HG03575 (cell line): Measurements from ENCODE around the gene TEKT3.

Experiments
- ATAC-seq: cut with Tn5 transposase; IDR thresholded peaks from one replicate; pipeline ENCODE4 v1.9.1; 2021; ENCODE audit not compliant: unreplicated experiment, insufficient number of reproducible peaks, low FRiP score; ENCODE audit errors: extremely low read depth

TEKT3 gene

DNA sequence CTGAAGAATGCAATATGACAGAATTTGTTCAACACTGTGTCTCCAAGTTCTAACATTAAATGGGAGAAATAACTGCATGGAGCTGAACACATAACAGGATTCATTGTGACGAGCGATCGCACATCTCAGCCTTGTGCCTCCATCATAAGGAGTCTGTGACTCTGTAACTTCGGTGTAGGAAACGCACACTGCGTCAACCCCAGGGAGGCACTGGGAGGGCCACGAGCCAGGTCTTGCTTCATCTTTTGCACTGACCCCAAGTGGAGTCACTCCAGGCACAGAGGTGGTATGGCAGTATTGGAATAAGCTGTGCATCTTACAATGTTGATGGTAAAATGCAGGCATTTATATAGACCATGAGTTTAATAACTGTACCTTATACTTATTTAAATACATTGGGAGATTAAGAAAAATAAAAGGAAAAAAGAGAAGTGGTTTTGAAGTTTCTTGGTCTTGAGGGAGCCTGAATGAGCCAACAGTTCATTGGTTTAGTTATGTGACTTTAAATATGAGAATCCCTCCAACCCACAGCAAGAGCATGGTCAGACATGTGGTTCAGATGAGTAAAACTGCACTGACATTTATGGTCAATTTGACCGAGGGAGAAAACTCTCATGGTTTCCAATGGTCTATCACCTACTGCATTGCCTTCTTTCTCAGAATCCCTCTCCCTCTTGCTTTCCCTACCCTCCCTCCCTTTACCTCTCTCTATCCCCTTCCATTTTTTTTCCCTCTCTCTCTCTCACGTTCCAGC lies 70.6 kb downstream of the TEKT3 start:
- no peak for ATAC-seq

DNA sequence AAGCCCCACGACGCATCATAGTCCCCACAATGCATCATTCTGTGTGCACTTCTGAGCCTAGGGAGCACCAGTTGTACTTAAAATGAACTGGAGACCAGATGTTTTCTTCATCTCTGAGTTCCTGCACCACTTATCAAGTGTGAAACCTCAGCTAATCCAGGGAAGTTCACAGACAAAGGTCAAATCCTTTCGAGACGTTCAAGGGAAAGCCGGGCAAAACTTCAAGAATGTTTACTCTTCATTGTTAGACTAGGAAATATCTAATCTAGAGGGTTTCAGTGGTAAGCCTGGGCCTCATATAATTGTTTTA lies 71.7 kb downstream of the TEKT3 start:
- ATAC-seq: no peak

DNA sequence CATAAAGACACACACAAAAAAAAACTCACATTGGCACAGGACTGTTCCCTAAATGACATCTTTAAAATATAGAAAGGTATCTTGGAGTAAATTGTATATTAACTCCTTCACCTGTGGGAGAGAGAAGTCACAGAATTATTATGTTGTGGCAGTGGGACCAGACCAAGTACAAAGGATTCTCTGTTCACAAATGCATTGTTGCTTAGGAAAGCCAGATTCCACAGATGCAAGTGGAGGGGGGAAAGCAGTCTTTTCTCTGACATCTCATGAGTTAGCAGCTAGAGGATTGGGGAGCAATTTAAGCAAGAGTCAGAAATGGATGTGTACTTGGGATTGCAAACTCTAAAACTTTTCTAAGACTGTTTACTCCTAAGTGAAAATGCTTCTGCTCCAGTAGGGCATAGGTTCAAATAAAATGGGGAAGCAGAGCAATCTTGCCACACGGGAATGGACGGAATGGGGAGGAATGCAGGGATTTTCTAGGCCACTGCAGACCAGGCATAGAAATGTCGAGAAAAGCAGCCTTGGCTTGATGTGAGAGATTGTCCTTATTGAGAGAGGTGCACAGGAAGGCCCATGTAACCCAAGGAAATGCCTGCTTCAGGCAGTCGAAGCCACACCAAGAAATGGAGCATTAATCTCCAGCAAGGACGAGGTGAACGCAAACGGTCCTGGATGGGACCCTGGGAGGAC lies 72.2 kb downstream of the TEKT3 start:
- no peak for ATAC-seq

DNA sequence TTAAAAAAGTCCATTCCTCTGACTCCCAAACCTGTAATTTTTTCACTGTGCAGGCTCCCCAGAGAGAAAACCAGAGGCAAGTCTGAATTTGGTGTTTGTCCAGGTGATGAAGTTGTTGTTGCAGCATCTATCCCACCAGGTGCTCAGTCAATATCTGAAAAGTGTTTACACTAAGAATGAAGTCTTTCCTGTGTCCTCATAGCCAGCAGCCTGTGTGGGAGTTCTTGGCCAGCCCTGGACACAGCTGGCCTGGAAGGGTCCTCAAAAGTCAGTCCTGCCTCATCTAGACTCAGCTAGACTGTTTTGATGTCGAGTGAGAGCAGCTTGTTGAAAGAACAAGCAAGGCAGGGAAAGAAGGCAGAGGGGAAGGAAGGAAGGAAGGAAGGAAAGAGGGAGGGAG lies 72.9 kb downstream of the TEKT3 start:
- ATAC-seq: no peak

DNA sequence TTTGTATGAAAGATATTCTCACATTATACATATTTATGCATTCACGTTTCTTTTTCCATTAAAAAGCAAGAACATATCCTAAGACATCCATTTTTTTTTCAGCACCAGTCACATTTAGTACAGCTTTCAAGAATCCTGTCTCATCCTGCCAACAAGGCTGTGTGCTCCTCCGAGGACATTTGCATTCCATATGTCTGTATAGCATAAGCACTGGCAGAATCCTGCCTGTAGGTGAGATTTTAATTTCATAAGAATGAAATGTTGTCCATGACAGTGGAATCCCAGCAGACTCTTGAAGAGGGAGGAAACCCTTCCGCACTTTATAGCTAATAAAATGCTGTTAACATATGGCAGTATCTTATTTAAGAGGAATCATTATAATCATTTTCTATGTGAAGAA lies 73.4 kb downstream of the TEKT3 start:
- ATAC-seq: no peak

DNA sequence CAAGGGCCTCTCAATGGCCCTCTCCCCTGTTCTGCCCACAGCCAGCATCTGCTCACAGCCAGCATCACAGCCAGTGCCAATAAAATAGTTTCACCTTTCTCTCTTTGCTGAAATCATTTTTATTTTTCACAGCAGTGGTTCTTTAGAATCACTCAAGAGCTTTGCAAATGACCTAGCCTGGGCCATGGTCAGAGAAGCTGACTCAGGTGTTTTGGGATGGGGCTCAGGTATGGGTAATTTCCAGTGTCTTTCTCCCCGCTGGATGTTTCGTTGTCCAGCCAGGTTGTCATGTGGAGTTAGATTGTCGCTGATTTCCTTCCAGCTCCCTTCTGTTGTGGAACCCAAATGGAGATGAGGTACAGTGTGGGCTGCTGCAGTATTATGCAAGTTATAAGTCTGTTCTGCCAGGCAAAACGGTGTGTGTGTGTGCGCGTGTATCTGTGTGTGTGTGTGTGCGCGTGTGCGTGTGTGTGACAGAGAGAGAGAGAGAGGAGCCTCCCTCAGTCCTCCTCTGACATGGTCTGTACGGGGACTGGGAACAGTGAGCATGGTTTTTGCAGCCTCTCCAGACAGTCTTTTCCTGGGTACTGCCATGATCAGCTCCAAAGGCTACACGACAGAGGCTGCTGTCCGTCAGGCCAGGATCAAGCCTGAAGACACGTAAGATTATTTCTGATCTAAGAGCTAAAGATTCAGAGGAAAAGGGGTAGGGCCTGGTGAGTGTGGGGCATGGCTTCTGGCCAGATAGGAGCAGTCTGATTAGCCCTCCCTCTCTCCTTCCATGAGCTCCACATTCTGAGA lies 74.9 kb downstream of the TEKT3 start:
- no peak for ATAC-seq

DNA sequence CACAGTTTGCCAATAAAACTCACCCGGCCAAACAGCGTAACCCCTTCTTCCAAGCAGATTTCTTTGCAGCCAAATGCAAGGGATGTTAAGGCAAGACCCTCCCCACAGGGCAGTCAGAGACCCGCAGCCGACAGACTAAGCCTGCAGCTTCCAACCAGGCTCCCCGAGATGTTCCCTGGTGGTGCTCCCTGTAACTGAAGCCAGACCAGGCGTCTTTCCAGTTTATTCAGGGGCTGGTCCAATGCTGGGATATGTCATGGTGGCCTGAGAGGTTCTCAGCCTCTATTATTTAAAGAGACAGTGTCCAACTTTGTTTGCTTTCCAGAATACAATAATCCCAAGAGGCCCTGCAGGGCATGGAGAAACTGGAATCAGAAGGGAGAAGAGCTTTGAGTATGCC lies 76.3 kb downstream of the TEKT3 start, which contains the start of gene PMP22:
Gene PMP22 (minus strand): TSS at position 196 of the 400 bp plus-strand sequence. CDS start 4,599 bp downstream, outside the sequence.
- ATAC-seq: no peak

DNA sequence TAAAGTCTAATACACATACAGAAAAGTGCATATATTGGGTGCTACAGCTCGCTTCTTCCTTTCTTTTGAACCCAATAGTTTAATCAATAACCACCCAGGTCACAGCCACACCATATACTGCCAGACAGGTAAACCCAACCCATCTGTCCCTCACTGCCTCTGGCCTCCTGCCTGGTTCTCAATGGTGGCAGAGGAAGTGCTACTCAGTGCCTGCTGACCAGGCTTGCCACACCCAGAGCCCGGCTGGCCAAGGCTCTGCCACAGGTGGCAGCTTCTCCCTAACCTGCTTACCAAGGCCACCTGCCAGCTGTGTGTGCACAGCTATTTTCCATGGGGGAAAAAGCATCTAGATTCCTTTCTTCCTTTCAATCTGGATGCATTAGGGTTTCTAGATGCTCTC lies 76.9 kb downstream of the TEKT3 start:
- ATAC-seq: no peak

DNA sequence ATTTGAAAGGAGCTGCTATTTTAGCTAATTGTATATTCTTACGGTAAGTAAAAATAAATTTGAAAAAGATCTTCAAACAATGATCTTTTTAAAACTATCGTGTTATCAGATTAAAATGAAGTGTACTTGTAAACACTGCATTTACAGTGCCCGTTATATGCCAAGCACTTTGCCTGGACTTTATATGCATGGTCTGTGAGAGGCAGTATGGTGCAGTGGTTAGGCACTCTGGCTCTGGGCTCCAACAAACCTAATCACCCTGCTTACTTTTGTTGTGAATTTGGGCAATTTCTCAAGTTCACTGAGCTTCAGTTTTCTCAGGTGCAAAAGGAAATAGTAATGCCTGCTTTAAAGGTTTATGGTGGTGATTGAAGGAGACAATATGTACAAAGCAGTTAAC lies 77.7 kb downstream of the TEKT3 start:
- ATAC-seq: no peak

DNA sequence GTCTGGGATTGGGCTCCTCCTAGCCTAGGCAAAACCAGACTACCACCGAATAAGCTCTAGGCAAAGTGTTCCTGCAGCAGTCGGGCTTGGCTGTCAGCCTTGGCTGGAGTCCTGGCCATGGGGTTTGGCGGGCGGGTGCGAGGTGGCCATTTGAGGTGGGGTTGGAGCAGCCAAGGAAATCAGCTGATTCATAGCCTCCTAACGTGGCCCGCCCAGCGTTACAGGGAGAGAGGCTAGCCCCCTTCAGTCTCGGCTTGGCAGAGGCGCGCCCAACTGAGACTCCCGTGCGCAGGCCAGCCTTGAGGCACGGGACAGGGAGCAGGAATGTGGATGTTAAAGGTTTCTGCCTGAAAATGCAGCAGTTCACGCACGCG lies 78.2 kb downstream of the TEKT3 start:
- ATAC-seq: no peak

DNA sequence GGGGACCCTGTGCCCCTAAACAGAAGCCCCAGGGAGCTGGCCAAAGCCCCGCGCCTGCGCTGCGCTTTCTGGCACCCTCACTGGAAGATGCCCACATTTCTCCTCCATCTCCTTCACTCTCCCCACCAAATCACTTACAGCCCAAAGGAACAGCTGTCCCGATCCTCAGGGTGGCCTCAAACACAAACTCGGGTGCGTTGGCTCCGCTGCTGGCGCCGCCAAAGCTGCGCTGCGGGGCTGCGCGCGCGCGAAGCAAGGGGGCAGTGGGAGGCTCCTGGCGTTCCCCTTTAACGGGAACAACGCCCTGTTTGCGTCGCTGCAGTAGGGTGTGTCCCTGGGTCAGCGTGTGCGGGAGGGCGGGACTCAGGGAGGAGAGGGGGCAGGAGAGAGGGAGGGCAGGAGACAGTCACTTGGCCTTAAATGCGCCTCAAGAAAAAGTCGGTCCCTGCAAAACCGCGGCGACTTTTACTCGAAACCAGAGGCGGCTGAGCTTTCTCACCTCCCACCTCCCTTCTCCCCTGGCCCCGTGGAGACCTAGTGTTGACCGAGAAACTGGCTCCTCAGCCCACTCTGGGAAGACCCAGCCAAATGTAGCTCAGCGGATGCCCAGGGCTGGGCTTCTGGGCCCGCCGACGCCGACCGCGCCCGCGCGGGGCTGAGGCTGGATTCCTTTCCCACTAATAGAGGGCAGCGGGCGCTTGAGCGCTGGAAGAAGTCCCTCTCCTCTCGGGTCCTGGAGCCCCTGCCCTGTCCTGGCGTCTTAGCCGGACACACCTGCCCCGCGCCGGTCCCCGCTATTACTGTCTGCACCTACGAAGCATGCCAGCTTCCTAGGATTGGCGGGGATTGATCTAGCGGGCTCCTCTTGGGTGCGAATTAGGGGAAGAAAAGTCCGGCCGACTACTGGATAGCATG lies 78.8 kb downstream of the TEKT3 start:
- no peak for ATAC-seq

DNA sequence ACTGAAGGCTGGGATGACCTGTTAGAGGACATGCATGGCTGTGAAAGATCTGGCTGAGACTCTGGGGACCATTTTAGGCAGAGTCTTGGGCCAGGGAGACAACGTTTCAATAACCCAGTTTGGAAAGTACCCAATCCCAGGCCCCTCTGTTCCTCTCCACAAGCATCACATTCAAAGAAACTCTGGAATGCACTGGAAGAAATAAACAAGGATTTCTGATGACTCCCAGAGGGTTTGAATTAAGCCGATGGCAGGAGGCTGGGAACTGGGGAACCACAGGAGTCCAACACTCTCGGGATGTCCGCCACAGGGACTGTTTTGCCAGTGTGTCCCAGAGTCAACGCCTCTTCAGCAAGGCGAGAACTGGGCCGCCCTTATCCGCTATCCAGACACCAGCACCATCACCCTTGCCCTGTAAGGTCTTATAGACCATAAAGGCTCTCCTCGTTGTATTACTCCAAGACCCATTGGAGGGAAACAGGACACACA lies 79.6 kb downstream of the TEKT3 start:
- no peak for ATAC-seq

DNA sequence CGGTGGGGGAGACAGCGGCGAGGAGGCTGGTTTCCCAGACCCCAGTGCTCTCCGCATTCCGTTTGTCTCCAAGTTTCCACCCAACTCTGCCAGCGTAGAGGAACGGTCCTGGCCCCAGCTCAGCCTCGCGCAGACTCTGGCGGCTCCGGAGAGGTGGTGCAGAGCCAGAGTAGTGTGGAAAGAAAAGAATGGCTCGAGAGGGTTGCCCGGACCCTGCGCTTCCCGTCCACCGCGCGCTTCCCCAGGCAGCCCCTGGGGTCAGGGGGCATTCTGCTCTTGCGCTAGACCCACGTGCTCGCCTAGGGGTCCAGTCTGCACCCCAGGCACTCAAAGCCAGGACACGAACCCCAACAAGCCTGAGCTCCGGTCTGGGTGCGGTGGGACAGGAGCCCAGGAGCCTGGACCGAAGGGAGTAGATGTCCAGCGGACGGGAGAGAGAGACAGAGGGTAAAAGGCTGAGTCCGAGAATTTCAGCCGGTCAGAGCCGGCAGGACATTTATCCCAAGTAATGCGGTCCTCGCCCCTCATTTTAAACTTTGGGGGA lies 80.1 kb downstream of the TEKT3 start:
- ATAC-seq: no peak

DNA sequence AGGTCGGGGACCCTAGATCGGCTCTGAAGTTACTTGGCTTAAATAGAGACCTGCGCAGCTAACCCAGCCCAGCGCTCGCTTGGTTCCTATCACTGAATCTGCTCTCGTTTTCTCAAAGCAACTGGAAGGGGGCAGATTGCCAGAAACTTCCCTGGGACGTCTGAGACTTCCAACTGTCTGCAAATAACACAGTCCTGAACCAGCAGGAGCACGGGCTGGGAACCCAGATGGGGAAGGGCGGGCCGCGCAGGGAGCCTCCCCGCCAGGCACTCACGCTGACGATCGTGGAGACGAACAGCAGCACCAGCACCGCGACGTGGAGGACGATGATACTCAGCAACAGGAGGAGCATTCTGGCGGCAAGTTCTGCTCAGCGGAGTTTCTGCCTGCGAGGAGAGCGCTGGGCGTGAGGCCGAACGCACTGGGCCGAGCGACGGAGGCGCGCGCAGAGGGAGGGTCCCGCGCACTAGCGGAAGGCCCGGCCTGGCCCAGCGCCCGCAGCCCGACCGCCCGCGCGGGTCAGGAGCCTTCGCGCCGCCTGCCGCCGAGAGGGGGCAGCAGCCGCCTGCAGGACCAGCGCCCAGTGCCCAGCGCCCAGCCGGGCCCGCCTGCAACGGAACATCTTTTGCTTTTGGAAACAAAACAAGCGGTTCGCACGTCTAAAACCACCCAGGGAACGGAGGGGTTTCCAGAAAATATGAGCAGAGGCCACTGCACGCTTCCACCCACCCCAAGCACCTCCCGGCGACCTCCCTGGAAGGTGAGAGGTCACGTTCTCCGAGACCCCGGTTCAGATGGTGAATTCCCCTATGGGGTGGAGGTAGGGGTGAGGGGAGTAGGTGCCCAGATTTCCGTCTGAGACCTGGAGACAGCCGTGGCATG lies 80.8 kb downstream of the TEKT3 start:
- ATAC-seq: no peak

DNA sequence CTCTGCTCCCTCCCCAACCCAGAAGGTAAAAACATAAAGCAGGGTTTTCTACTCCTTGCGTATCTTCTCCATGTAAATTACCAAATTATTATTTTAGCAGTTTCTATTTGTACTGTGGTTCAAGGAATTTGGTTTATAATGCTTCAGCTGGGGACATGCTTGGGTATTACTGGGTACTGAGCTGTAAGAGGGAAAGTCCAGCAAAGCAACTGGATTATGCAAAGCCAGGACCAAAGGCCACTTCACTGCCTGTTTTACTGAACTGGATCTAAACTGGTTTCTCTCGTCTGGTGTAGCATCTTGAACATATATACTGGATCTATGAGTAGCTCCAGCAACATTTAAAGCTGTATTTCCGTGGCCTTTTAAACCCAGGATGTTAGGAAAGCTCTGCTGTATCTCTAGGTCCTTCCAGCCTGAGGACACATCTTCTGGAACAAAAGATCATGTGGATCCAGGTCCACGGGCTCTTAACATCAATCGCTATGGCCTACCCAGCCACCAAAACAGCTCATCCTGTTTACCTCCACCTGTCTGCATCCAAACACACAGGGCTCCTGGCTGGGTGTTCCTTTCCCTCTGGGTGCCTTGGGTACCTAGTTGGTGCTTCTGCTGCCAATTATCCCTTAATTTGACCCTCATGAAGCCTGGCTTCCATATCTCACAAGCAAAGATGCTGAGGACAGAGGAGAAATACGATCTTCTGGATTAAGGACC lies 83.4 kb downstream of the TEKT3 start:
- ATAC-seq: no peak

DNA sequence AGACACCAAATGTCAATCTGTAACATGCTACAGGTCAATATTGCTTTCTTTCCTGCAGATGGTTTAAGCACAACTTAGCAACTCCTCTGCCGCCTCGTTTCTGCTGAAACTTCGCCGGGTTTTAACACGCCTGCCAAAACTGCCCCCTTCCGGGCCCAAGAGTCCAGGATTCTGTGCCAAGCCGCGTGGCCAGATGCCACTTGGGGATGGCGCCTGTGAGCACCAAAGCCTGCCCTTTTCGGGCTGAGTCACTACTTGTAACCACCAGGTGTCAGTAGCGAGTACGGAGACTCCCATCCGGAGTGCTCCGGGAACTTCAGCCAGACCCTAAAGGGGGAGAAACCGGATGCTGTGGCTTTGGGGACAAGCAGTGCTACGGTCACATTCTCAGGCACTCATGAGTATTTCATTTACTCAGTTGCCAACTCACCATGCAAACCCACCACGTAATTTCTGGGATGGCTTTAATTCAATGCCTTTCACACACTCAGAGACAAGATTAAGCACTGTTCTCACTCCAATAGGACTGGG lies 84.1 kb downstream of the TEKT3 start:
- no peak for ATAC-seq

DNA sequence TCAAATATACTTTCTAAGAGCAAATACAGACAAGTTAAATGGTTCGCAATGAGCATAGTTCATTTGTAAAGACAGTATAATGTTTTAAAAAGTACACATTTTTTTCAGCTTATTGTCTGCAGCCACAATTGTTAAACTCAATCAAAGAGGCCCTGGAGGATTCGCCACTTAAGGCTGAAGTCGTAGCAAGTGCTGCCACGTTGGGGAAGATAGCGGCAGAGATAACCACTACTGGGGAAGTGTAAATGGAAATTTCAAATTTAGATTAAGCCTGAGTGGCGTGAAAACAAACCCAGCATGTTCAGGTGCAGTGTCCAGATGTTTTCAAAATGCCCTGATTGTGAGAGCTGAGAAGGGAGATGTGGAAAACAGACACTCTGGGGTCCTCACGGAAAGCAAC lies 84.7 kb downstream of the TEKT3 start:
- no peak for ATAC-seq
